Measurements from ENCODE around the gene NDFIP1.
"Not testable (repeated sequence)": the region's sequence is repeated elsewhere in the genome, so short reads cannot be mapped to it uniquely, and the experiment has no call there.

GRCh38 chr5:142088855-142089479 lies 19.6 kb upstream of the NDFIP1 start:
- TF ChIP-seq CTCF (IDR thresholded peaks at IDR 0.05; ENCODE audit: control extremely low read depth in 1 of 3, insufficient read depth in 1 of 3, low read depth in 1 of 3, low read length in 3 of 3); TBP (IDR thresholded peaks at IDR 0.05; ENCODE audit: low read depth, low read length); POLR2AphosphoS5 (IDR thresholded peaks at IDR 0.05; ENCODE audit: low read depth, low read length); ATF2 (IDR thresholded peaks at IDR 0.05; ENCODE audit: low read length); RAD21 (IDR thresholded peaks at IDR 0.05 in 1 of 2, conservative IDR thresholded peaks at IDR 0.05 in 1 of 2; ENCODE audit: low read depth in 2 of 2, low read length in 2 of 2); EZH2 (IDR thresholded peaks at IDR 0.05; ENCODE audit: low read depth, low read length, severe bottlenecking); BRCA1 (IDR thresholded peaks at IDR 0.05; ENCODE audit: low read depth, low read length); EGR1 (IDR thresholded peaks at IDR 0.05; ENCODE audit: borderline replicate concordance, low read depth, low read length); FOSL1 (IDR thresholded peaks at IDR 0.05; ENCODE audit: insufficient read depth, low read depth, low read length): not testable (repeated sequence)
